DMS53 treated with DMSO at 0.1 percent for 48 hours (cell line): Measurements from ENCODE around the gene IER5.
"Not testable (repeated sequence)": the region's sequence is repeated elsewhere in the genome, so short reads cannot be mapped to it uniquely, and the experiment has no call there.

ENCODE experiments used
- DNase-seq: peaks from one replicate; lab custom pipeline; 2025; ENCODE audit not compliant: unreplicated experiment; lab: John Stamatoyannopoulos, UW

Gene IER5

GRCh38 chr1:181088079-181089016 is at the start of gene IER5:
Gene IER5, plus strand, starts transcription at chr1:181088700. Its CDS starts 203 bp downstream, at chr1:181088903.
- DNase-seq = peak; percentile 94

GRCh38 chr1:181040284-181040865 is 48.1 kb upstream of the IER5 start:
- DNase-seq = no peak

GRCh38 chr1:181043025-181043888 is 45.2 kb upstream of the IER5 start:
- DNase-seq = peak; percentile 72

- DNase-seq = no peak
Measured at GRCh38 chr1:181044449-181044966, 44.0 kb upstream of the IER5 start.

GRCh38 chr1:181045946-181046345 is 42.6 kb upstream of the IER5 start:
- not testable (repeated sequence) for DNase-seq

DNA sequence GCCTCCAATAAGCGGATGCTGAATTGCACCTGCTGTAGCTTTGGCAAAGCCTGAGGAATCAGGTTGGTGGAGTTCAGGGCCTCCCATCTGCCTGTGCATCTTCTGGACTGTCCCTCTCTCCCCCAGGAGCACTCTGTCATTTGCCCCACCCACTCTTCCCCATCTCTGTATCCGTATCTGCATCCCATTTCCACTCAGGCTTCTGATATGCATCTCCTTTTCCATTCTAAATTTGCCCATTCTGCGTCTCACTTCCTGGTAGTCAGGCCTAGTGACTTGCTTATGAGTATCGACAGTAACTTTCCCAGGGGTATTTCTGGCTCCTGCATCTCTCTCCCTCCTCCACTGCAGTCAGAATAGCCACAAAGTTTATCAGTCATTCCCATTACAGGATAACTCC is 39.1 kb upstream of the IER5 start:
- DNase-seq = no peak

- DNase-seq = no peak
Measured at GRCh38 chr1:181050922-181051321, 37.6 kb upstream of the IER5 start.

DNA sequence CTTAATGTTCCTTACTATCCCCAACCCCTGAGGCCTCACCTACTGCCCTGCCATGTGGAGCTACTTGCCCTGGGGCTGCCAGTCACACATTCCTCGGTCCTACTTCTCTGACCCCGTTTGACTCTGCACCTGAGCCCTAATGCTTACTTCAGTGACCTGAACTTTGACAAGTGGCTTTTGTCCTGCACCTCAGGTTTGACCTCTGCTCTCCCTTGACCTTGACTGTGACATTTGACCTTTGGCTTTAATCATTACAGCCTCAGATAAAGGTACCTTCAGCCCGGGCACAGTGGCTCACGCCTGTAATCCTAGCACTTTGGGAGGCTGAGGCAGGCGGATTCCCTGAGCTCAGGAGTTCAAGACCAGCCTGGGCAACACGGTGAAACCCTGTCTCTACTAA is 31.9 kb upstream of the IER5 start:
- no peak for DNase-seq

GRCh38 chr1:181057079-181057478 is 31.4 kb upstream of the IER5 start:
- DNase-seq = peak; percentile 2

DNA sequence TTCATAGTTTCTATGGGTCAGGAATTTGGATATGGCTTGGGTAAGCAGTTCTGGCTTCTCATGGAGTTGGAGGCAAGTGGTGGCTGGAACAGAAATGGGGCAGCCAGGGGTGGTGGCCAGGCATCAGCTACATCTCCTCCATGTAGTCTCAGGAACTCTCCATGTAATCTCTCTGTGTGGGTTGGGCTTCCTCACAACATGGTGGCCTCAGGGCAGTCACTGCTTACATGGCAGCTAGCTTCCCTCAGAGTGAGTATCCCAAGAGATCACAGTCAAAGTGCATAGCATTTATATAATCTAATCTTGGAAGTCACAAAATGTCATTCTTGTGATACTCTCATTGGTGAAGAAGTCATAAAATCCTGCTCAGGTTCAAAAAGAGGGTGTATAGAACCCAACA is 29.1 kb upstream of the IER5 start:
- no peak for DNase-seq

- DNase-seq = no peak
Measured at GRCh38 chr1:181060066-181060465, 28.4 kb upstream of the IER5 start.

- not testable (repeated sequence) for DNase-seq
Measured at GRCh38 chr1:181060947-181061346, 27.6 kb upstream of the IER5 start.

DNA sequence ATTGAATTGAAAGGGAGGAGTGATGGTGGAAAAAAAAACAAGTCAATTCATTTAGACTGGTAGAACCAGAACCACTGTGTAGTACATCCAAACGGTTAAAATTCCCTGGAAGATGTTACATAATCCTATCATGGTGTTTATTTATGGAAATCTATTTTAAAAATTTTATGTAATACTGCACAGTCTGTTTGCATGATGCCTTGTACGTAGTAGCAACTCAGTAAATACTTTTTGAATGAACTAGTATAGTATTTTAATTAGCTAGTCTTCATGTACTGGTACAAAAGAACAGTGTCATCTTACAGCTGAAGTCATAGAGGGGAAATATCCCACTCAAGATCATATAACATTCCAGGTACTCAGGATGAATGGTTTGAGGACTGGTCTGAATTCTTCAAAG is 27.0 kb upstream of the IER5 start:
- no peak for DNase-seq

DNA sequence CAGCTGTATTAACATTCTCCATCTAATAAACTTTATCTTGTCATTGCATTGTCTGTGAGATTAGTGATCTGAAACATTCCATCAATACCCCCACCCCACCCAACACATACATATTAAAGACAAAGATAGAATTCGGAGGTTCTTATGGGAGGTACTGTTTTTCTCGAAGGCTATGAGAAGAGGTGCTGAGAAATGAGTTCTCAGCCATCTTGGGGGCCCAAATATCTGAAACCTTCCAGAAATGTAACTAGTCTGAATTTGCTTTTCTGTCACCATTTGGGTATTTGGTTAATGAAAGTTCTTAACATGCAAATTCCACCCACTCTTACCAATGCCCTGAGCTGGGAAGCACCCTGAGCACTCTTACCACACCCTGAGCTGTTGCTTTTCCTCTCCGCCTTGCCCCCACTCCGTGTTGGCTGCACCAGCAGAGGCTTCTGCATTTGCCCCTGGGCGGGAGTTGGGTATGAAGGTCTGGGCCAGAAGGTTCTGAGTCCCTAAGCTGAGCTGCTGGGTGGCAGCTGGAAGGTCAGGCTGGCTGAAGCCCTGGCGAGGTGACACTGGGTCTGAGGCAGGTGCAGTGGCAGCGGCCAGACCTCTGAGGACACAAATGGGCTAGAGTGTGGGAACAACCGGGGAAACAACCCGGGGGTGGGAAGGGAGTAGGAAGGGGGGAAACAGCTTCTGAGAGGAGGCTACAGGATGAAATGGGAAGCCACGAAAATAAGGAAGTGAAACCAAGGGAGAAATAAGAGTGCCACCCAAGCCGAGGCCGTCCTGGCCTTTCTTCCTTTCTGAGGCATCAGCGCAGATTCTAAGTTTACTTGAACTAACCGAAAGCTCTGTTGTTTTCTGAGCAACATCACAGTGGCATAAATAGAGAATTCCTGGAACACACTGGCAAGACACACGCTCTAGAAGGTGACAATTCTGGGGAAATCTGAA is 26.3 kb upstream of the IER5 start:
- no peak for DNase-seq

DNA sequence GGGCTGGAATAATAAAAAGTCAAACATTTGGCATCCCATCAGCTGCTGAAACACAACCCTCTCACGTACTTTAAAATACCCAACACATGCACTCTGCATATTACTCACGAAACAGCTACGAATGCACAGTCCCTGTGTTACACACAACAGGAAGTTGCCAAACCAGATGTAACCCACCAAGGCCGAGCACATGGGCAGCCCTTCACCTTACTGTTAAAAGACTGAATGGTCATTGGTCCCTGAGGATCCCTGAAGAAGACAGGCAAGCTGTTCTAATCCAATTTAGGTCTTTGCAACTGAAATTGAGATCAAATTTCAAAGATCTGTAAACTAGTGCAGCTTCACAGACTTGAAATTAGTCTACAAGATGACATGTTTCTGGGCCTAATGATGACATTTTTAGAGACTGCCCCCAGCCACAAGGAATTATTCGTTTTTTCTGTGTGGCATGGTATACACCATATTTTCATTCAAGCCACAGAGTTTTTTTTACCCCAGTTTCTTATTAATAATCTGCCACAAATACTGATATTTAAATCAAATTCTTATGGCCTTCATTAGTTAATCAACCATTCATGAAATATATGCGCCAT is 25.6 kb upstream of the IER5 start:
- DNase-seq = no peak

- no peak for DNase-seq
Measured at GRCh38 chr1:181064011-181064623, 24.4 kb upstream of the IER5 start.

DNA sequence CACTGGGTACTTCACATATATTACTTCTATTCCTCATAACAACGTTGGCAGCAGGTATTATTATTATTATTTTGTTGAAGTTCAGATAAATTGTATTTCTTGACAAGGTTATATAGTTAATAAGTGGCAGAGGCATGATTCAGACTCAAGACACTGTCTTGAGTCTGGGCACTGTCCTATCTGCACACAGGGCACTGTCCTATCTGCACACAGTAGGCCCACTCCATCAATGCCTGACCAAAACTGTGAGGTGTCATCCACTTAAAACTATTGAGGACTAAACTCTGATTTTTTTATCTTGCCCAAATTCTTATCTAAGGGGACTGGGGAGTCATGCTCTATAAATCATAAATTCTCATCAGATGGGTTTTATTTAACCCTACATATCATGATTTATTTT is 23.8 kb upstream of the IER5 start:
- DNase-seq = no peak

- no peak for DNase-seq
Measured at GRCh38 chr1:181073638-181074037, 14.9 kb upstream of the IER5 start.

DNA sequence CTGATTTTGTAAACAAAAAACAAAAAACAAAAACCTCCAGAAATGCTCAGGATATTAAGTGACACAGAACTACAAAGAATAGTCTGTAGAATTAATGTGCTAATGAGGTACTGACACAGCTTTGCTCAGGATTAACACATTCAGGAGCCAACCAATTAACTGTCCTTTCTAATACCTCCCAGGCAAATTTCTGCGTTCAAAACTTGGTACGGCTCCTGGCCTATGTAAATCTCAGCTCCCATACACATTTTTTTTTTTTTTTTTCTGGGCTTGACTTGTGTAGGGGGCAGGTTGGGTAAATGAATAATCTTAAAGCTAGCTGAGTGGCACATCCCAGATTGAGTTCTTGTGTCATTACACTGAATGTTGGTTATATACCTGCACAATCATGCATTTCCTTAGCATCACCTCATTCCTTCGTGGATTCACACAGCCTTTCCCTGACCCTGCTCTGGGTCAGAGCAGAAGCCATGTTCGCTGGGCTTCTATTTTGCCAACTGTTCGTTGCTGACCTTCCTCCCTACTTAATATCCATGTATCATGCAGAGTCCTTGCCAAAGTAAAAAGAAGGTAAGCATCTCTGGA is 12.6 kb upstream of the IER5 start:
- DNase-seq = no peak
